ENCODE data around the gene CSNK1G1.

GRCh38 chr15:64161688-64162477 is 194.1 kb downstream of the CSNK1G1 start:
- no peak for TF ChIP-seq CTCF (IDR thresholded peaks at IDR 0.05; ENCODE audit: low read length)
- no peak for TF ChIP-seq EZH2phosphoT487 (IDR thresholded peaks at IDR 0.05; ENCODE audit: low read length)
